ENCODE results near the gene SSBP1.

GRCh38 chr7:141697211-141697871 lies 40.8 kb upstream of the SSBP1 start:
- no peak for TF ChIP-seq CTCF (IDR thresholded peaks at IDR 0.05)
- TF ChIP-seq POLR2A (IDR thresholded peaks at IDR 0.05), result no peak
- TF ChIP-seq POLR2AphosphoS5 (IDR thresholded peaks at IDR 0.05), result no peak
